ENCODE data around the gene HS1BP3.

HS1BP3 gene

GRCh38 chr2:20633794-20634506, 16.9 kb downstream of the HS1BP3 start:
- peaks cover 0 to 27% (median 6%) of the 10 kb centered on the region in 4 experiments for H3K36me3 ChIP-seq (ENCODE audit: control insufficient read depth in 4 of 4, insufficient read depth in 4 of 4, low read length in 3 of 4)
- DNase-seq = peak in 1 of 3 donors; percentile 51
- POLR2A ChIA-PET = interaction anchor here (1.5 kb wide), 1 partner anchor 187 kb away, joined by 5 read pairs; the partner anchor contains the start of gene RHOB
- H3K27ac ChIP-seq (ENCODE audit: insufficient read depth in 1 of 2, low read depth in 1 of 2, low read length in 2 of 2, poor library complexity in 1 of 2, severe bottlenecking in 2 of 2) = no peak overlapping the region
- peaks cover 0 to 14% (median 2%) of the 10 kb centered on the region in 4 experiments for H3K4me1 ChIP-seq (ENCODE audit: control extremely low read depth in 1 of 4, control insufficient read depth in 4 of 4, insufficient read depth in 4 of 4, low read length in 3 of 4)
- no peaks in the 10 kb centered on the region for H3K9me3 ChIP-seq (ENCODE audit: control extremely low read depth in 1 of 5, control insufficient read depth in 4 of 5, insufficient read depth in 2 of 5, low read depth in 1 of 5, low read length in 4 of 5)
- WGBS (ENCODE audit: insufficient coverage) = 62% methylated on average over 11 of the region's 18 CpGs
- H3K4me3 ChIP-seq (ENCODE audit: control insufficient read depth in 1 of 7, extremely low read depth in 1 of 7, insufficient read depth in 4 of 7, low read depth in 2 of 7, low read length in 6 of 7) = peak overlapping the region in 1 of 7 experiments; percentile 38
- CTCF ChIA-PET = interaction anchor here (0.7 to 7.4 kb wide), 20 partner anchors 12 to 255 kb away, joined by 3 to 59 read pairs (median 4); partner anchors contain the start of gene RHOB
- H3K27me3 ChIP-seq (replicated peaks in 2 of 5; ENCODE audit: control insufficient read depth in 4 of 5, insufficient read depth in 5 of 5, low read length in 4 of 5) = no peaks in the 10 kb centered on the region

GRCh38 chr2:20633001-20633400, 17.9 kb downstream of the HS1BP3 start:
- Histone ChIP-seq H3K9me3 (ENCODE audit: control extremely low read depth in 1 of 5, control insufficient read depth in 4 of 5, insufficient read depth in 2 of 5, low read depth in 1 of 5, low read length in 4 of 5) (no peaks in the 10 kb centered on the region), H3K36me3 (ENCODE audit: control insufficient read depth in 4 of 4, insufficient read depth in 4 of 4, low read length in 3 of 4) (peaks cover 0 to 24% (median 6%) of the 10 kb centered on the region in 4 experiments), H3K27me3 (replicated peaks in 2 of 5; ENCODE audit: control insufficient read depth in 4 of 5, insufficient read depth in 5 of 5, low read length in 4 of 5) (no peaks in the 10 kb centered on the region), H3K27ac (ENCODE audit: insufficient read depth in 1 of 2, low read depth in 1 of 2, low read length in 2 of 2, poor library complexity in 1 of 2, severe bottlenecking in 2 of 2) (no peak overlapping the region), H3K4me3 (ENCODE audit: control insufficient read depth in 1 of 7, extremely low read depth in 1 of 7, insufficient read depth in 4 of 7, low read depth in 2 of 7, low read length in 6 of 7) (no peak overlapping the region), H3K4me1 (ENCODE audit: control extremely low read depth in 1 of 4, control insufficient read depth in 4 of 4, insufficient read depth in 4 of 4, low read length in 3 of 4) (peaks cover 0 to 14% (median 2%) of the 10 kb centered on the region in 4 experiments)
- WGBS (ENCODE audit: insufficient coverage) = 67% methylated on average over 3 of the region's 4 CpGs
- CTCF ChIA-PET = interaction anchor here (1.1 to 7.4 kb wide), 9 partner anchors 53 to 236 kb away, joined by 3 to 59 read pairs (median 6); partner anchors contain the start of gene RHOB
- POLR2A ChIA-PET = no interaction called here
- no peak for DNase-seq

- no peak for DNase-seq
- Histone ChIP-seq H3K4me1 (ENCODE audit: control extremely low read depth in 1 of 4, control insufficient read depth in 4 of 4, insufficient read depth in 4 of 4, low read length in 3 of 4) (peaks cover 0 to 14% (median 2%) of the 10 kb centered on the region in 4 experiments), H3K27ac (ENCODE audit: insufficient read depth in 1 of 2, low read depth in 1 of 2, low read length in 2 of 2, poor library complexity in 1 of 2, severe bottlenecking in 2 of 2) (no peak overlapping the region), H3K4me3 (ENCODE audit: control insufficient read depth in 1 of 7, extremely low read depth in 1 of 7, insufficient read depth in 4 of 7, low read depth in 2 of 7, low read length in 6 of 7) (no peak overlapping the region), H3K36me3 (ENCODE audit: control insufficient read depth in 4 of 4, insufficient read depth in 4 of 4, low read length in 3 of 4) (peaks cover 0 to 19% (median 4%) of the 10 kb centered on the region in 4 experiments), H3K27me3 (replicated peaks in 2 of 5; ENCODE audit: control insufficient read depth in 4 of 5, insufficient read depth in 5 of 5, low read length in 4 of 5) (no peaks in the 10 kb centered on the region), H3K9me3 (ENCODE audit: control extremely low read depth in 1 of 5, control insufficient read depth in 4 of 5, insufficient read depth in 2 of 5, low read depth in 1 of 5, low read length in 4 of 5) (no peaks in the 10 kb centered on the region)
- ChIA-PET POLR2A (no interaction called here), CTCF (interaction anchor here (0.8 to 7.4 kb wide), 8 partner anchors 10 to 220 kb away, joined by 3 to 59 read pairs (median 4); no protein-coding TSS in a partner anchor)
- 100% methylated on average over 2 of the region's 7 CpGs for WGBS (ENCODE audit: insufficient coverage)
Measured at GRCh38 chr2:20632446-20632990, 18.4 kb downstream of the HS1BP3 start.

GRCh38 chr2:20631617-20632307, 19.1 kb downstream of the HS1BP3 start:
- Histone ChIP-seq H3K9me3 (ENCODE audit: control extremely low read depth in 1 of 5, control insufficient read depth in 4 of 5, insufficient read depth in 2 of 5, low read depth in 1 of 5, low read length in 4 of 5) (no peaks in the 10 kb centered on the region), H3K27me3 (replicated peaks in 2 of 5; ENCODE audit: control insufficient read depth in 4 of 5, insufficient read depth in 5 of 5, low read length in 4 of 5) (no peaks in the 10 kb centered on the region), H3K4me3 (ENCODE audit: control insufficient read depth in 1 of 7, extremely low read depth in 1 of 7, insufficient read depth in 4 of 7, low read depth in 2 of 7, low read length in 6 of 7) (no peak overlapping the region), H3K4me1 (ENCODE audit: control extremely low read depth in 1 of 4, control insufficient read depth in 4 of 4, insufficient read depth in 4 of 4, low read length in 3 of 4) (peaks cover 0 to 14% (median 2%) of the 10 kb centered on the region in 4 experiments), H3K27ac (ENCODE audit: insufficient read depth in 1 of 2, low read depth in 1 of 2, low read length in 2 of 2, poor library complexity in 1 of 2, severe bottlenecking in 2 of 2) (no peak overlapping the region), H3K36me3 (ENCODE audit: control insufficient read depth in 4 of 4, insufficient read depth in 4 of 4, low read length in 3 of 4) (peaks cover 0 to 18% (median 2%) of the 10 kb centered on the region in 4 experiments)
- ChIA-PET POLR2A (interaction anchor here (0.6 to 1.1 kb wide), 2 partner anchors 26 to 185 kb away, joined by 3 read pairs; partner anchors contain the start of gene RHOB), CTCF (interaction anchor here (0.7 to 7.4 kb wide), 8 partner anchors 10 to 193 kb away, joined by 3 to 59 read pairs (median 4); no protein-coding TSS in a partner anchor)
- WGBS (ENCODE audit: insufficient coverage) = 100% methylated on average over 5 of the region's 6 CpGs
- no peak for DNase-seq

GRCh38 chr2:20630967-20631366, 19.9 kb downstream of the HS1BP3 start:
- H3K36me3 ChIP-seq (ENCODE audit: control insufficient read depth in 4 of 4, insufficient read depth in 4 of 4, low read length in 3 of 4) = peaks cover 0 to 13% (median under 1%) of the 10 kb centered on the region in 4 experiments
- POLR2A ChIA-PET = interaction anchor here (1.1 kb wide), 1 partner anchor 184 kb away, joined by 3 read pairs; the partner anchor contains the start of gene RHOB

GRCh38 chr2:20629581-20630171, 21.2 kb downstream of the HS1BP3 start:
- H3K27ac ChIP-seq (ENCODE audit: insufficient read depth in 1 of 2, low read depth in 1 of 2, low read length in 2 of 2, poor library complexity in 1 of 2, severe bottlenecking in 2 of 2) = no peak overlapping the region
- no peaks in the 10 kb centered on the region for H3K27me3 ChIP-seq (replicated peaks in 2 of 5; ENCODE audit: control insufficient read depth in 4 of 5, insufficient read depth in 5 of 5, low read length in 4 of 5)
- H3K4me1 ChIP-seq (ENCODE audit: control extremely low read depth in 1 of 4, control insufficient read depth in 4 of 4, insufficient read depth in 4 of 4, low read length in 3 of 4) = peaks cover 0 to 10% (median 2%) of the 10 kb centered on the region in 4 experiments
- ChIA-PET CTCF (interaction anchor here (0.9 to 1.2 kb wide), 3 partner anchors 11 to 278 kb away, joined by 3 to 5 read pairs (median 3); no protein-coding TSS in a partner anchor), POLR2A (no interaction called here)
- WGBS (ENCODE audit: insufficient coverage) = 93% methylated on average over 10 of the region's 12 CpGs
- no peaks in the 10 kb centered on the region for H3K9me3 ChIP-seq (ENCODE audit: control extremely low read depth in 1 of 5, control insufficient read depth in 4 of 5, insufficient read depth in 2 of 5, low read depth in 1 of 5, low read length in 4 of 5)
- DNase-seq = no peak
- H3K36me3 ChIP-seq (ENCODE audit: control insufficient read depth in 4 of 4, insufficient read depth in 4 of 4, low read length in 3 of 4) = peaks cover 0 to 12% (median 0%) of the 10 kb centered on the region in 4 experiments
- no peak overlapping the region for H3K4me3 ChIP-seq (ENCODE audit: control insufficient read depth in 1 of 7, extremely low read depth in 1 of 7, insufficient read depth in 4 of 7, low read depth in 2 of 7, low read length in 6 of 7)

More at GRCh38 chr2:20630967-20631366, 19.9 kb downstream of the HS1BP3 start:
- Histone ChIP-seq H3K4me1 (ENCODE audit: control extremely low read depth in 1 of 4, control insufficient read depth in 4 of 4, insufficient read depth in 4 of 4, low read length in 3 of 4) (peaks cover 0 to 14% (median 2%) of the 10 kb centered on the region in 4 experiments), H3K9me3 (ENCODE audit: control extremely low read depth in 1 of 5, control insufficient read depth in 4 of 5, insufficient read depth in 2 of 5, low read depth in 1 of 5, low read length in 4 of 5) (no peaks in the 10 kb centered on the region), H3K27me3 (replicated peaks in 2 of 5; ENCODE audit: control insufficient read depth in 4 of 5, insufficient read depth in 5 of 5, low read length in 4 of 5) (no peaks in the 10 kb centered on the region), H3K4me3 (ENCODE audit: control insufficient read depth in 1 of 7, extremely low read depth in 1 of 7, insufficient read depth in 4 of 7, low read depth in 2 of 7, low read length in 6 of 7) (no peak overlapping the region), H3K27ac (ENCODE audit: insufficient read depth in 1 of 2, low read depth in 1 of 2, low read length in 2 of 2, poor library complexity in 1 of 2, severe bottlenecking in 2 of 2) (no peak overlapping the region)
- CTCF ChIA-PET = interaction anchor here (0.7 to 7.4 kb wide), 7 partner anchors 10 to 192 kb away, joined by 3 to 59 read pairs (median 3); no protein-coding TSS in a partner anchor
- 95% methylated on average over 4 of the region's 4 CpGs for WGBS (ENCODE audit: insufficient coverage)
- DNase-seq = no peak

Measured in common myeloid progenitor, CD34-positive (primary cell).